D341Med (cell line): Measurements from ENCODE around the gene SDK1.

ENCODE experiments used
- DNase-seq: peaks from one replicate; pipeline ENCODE4 v3.0.0; 2012; ENCODE audit warnings: low spot score

SDK1 gene

DNA sequence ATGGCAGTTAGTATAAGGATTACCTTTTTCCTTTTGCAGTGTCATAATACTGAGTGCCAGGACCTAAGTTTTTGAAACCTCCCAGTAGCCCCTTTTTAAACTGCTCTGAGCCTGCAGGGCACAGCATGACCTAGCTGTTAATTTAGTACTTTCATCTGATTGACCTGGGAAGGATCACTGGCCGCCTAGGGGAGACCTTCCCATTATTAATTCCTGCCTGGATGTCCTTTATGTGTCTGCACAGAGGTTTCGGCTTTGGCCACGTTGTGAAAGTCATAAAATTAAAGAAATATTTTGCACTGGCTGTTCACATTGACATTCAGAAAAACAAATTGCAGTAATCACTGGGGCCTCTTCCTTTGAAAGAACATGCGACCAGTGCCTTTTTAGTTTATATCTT, 290.2 kb downstream of the SDK1 start:
- no peak for DNase-seq

DNA sequence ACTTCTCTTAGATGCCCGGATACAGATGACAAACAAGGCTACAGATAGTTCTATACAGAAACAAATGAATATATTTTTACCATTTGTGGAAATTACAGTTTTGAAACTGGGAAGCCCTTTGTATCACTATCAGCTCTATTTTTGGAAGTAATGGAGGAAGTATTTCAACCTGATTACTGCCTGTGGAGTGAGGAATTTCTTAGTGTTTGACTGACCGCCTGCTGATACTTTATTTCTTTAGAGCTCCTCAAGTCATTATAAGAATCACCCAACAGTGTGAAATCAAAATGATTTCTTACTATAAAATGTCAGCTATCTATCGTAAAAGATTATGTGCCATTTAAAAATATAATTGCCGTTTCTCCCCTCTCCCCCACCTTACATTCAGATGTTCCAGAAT, 290.9 kb downstream of the SDK1 start:
- no peak for DNase-seq

DNA sequence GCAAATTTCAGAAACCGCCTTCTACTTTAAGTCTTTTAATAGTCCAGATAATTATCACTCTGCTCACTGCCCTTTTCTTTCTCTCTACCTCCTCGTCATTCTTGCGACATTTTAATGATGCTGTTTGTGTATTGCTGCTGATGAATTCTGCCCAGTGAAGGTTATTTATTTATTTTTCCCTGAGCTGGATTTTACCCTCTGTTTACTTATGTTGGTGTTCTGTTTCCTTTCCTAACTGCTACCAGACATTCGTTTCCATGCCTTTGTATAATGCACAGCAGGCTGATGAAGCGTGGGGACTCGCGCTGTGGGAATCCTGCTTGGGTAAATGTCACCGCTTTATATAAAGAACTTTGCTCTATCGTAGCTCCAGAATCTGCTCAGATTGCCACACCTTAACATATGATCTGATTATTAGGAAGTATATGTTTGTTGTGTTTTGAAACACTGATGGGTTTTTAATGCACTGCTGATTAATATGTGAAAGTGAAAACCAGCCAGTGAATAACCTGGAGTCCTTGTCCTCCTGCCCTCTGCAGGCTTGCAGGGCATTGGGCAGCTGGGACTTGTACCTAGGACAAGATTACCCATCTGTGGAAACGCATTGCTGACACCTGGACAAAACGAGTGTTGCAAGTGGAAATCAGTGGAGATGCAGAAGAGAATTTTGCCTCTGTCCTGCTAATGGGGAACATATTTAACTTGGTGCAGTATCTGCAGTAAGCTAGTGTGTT, 291.5 kb downstream of the SDK1 start:
- no peak for DNase-seq

DNA sequence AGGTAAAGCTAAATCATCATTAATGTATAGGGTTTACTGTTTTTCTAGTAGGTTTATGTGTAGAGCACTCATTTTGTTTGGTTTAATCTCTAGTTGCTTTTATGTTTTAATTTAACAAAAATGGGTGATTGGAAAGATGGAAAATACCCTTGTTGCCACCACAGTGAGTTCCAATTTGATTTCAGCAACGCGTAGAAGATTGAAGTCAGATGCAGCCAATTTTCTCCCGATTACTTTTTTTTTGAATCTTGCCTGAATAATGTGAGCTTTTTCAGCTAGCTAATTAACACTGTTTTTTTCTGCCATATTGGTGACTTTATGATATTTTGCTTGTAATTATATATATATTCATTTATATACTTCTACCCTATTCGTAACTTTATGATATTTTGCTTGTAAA, 293.8 kb downstream of the SDK1 start:
- DNase-seq, result no peak

DNA sequence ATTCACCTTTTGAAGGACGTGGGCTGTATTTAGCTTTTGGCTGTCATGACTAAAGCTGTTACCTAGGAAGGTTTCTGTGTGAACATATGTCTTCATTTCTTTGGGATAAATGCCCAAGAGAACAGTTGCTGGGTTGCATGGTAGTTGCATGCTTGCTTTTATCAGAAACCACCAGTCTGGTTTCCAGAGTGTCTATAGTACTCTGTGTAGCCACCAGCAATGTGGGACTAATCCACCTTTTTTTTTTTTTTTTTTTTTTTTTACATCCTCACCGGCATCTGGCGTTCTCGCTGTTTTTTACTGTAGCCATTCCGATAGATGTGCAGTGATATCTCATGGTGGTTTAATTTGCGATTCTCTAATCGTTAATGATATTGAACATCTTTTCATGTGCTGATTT, 297.8 kb downstream of the SDK1 start:
- no peak for DNase-seq

DNA sequence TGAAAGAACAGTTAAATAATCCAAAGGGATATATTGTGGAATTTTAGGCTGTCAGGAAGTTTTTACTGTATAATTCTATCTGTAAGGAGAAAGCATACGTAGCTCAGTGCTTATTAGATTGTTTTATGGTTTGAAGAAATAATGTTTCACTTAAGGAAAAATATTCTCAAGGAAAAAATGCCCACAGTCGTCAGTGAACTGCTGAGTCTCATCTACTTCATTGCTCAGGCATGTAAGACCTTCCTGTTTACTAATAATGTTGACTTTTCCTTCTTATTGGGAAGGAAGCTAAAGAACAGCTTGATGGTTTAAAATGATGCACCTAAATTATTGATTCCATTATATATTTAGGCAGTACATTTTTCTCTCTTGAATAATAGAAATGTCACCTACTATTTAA, 304.2 kb downstream of the SDK1 start:
- no peak for DNase-seq

DNA sequence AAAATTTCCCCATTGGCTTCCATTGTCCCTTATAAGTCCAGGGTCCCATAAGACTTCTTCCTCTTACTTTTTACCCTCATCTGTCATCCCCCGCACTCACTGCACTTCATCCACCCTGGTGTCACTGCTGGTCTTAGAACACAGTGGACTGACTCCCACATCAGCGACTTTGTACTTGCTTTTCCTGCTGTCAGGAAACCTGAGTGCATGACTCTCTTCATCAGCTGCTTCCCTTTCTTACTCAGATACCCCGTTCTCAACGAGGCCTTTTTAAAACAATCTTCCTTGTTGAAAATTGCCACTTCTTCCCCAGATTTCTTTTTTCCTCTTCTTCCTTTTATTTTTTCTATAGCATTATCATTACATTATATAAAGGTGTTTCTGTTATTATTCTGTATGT, 305.4 kb downstream of the SDK1 start:
- DNase-seq, result no peak

DNA sequence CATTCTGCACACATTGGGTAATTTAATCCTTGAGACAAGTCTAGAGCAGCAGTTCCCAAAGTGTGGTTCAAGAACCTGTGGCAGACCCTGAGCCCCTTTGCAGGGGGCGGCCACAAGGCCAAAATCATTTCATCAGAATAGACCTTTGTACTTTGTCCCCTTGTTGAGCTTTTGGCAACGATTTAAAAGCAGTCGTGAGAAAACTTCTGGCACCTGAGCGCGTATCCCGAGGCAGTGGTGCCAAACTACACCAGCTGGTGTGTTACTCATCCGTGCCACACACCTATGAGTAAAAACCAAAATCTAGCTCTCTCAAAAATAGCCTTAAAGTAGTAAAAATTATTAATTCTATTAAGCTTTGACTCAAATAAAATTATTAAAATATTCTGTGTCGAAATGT, 306.8 kb downstream of the SDK1 start:
- DNase-seq, result no peak

DNA sequence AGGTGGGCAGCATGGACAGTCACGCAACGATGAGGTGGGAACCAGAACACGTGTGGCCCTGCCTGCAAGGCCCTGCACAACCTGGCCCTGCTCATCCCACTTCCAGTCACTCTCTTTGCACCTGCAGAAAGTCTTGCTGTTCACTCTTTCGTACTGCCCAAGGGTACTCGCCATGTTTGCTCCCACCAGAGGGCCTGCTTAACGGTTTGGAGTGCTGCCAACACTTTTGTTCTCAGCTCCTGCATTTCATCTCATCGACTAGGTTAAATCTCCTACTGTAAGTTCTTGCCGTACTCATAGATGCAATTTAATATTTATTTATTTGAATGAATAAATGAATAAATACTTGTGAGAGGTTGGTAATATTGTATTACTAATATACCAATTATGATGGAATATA, 315.3 kb downstream of the SDK1 start:
- DNase-seq, result no peak

DNA sequence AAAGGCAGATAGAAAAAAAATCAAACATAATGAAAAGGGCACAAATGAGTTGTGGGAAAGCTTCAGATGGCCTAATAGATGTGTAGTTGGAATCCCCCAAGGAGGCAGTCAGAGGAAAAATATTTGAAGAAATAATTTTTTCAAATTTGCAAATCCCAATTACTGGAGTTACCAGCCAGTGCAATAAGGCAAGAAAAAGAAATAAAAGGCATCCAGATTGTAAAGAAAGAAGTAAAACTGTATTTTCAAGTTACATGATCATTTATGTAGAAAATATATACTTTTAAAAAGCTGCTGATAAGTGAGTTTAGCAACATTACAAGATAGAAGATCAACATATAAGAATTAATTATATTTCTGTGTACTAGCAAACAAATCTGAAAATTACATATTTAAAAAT, 329.0 kb downstream of the SDK1 start:
- DNase-seq, result no peak

DNA sequence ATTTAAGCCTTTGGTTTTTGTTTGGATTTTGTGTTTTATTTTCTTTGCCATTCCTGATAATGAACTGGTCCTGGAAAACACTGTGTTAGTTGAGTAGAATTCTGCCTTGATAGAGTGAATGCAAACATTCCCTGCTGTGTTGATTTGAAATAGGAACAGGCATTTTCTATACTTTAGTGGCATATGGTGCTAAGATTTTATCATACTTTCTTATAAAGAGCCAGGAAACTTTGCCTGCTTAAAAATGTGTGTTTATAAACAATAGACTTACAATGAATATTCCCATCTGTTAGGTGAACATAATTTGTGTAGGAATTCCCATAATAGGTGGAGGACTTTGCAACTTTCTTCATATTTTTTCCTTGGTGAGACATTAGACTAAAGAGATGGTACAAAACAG, 333.3 kb downstream of the SDK1 start:
- no peak for DNase-seq

DNA sequence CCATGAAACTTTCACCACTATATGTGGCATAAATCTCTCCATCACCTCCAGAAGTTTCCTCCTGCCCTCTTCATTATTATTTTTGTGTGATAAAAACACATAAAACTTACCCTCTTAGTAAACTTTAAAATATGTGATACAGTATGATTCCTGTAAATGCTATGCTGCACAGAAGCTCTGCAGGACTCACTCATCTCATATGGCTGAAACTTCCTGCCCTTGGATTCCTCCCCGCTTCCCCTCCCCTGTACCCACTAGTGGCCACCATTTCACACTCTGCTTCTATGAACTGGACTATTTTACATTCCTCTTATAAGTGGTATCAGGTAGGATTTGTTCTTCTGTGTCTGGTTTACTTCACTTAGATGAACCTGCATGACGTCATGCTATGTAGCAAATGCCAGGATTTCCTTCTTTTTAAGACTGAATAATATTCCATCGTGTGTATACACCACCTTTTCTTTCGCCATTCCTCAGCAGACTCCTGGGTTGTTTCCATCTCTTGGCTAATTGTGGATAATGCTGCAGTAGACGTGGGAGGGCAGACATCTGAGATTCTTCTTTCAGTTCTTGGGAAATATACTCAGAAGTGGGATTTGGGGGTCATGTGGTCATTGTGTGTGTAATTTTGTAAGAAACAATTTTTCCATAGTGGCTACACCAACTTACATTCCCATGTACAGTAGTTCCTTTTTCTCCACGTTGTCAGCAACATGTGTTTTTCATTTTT, 335.2 kb downstream of the SDK1 start:
- no peak for DNase-seq

DNA sequence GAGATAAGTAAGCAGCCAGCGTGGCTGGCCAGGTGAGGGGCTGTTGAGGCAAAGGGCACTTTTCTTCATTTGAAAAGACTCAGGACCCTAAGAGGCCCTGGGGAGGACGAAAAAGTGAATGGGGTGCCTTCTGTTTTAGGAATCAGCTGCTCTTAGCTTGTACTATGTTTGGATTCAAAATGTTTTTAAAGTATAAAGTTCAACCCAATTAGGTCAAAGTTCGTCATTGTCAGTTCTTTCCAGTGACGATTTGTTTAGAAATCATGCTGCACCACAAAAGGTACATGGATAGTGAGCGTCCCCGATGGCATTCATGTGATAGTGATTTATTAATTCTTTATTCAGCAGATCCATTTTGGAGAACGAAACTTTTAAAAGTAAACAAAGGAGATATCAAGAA, 338.2 kb downstream of the SDK1 start:
- no peak for DNase-seq

DNA sequence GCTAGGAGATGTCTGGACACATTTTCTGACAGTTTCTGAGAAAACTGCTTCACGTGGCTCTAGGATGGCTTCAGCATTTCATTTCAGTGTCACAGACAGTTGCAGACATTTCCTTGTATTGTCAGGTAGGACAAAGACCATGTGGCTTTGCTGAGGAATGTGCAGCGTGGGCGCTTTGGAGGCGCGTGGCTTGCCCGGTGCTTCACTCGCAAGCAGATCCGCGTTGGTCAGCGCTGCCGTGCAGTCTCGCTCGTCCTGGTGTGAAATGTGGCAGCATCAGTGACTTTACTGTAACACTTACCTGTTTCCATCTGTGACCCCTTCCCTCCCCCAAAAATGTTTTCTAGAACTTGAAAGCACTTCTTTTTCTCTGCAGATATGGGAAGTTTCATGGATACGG, 340.5 kb downstream of the SDK1 start:
- no peak for DNase-seq

DNA sequence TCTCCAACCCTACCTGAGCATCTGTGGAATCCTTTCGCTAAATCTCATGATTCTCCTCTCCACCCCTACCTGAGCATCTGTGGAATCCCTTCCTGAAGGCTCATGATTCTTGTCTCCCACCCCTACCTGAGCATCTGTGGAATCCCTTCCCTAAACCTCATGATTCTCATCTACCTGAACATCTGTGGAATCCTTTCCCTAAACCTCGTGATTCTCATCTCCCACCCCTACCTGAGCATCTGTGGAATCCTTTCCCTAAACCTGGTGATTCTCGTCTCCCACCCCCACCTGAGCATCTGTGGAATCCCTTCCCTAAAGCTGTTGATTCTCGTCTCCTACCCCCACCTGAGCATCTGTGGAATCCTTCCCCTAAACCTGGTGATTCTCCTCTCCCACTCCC, 342.0 kb downstream of the SDK1 start:
- no peak for DNase-seq

DNA sequence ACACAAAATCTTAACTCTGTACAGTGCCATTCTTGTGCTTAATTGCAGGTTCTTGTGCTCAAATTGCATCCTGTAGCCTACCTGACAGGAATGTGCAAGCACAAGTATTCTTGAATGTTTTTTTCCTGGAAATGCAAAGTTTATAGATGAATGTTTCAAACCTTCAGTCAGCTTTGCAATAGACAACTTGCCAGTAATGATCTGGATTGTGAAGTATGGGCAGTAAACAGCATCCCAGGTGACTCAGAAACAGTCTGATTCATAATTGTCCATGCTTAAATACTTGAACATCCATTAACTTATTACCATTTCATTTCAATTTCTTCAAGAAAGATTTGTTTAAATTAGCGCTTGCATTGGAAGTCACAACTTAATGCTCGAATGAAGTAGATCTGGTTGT, 347.2 kb downstream of the SDK1 start:
- no peak for DNase-seq

DNA sequence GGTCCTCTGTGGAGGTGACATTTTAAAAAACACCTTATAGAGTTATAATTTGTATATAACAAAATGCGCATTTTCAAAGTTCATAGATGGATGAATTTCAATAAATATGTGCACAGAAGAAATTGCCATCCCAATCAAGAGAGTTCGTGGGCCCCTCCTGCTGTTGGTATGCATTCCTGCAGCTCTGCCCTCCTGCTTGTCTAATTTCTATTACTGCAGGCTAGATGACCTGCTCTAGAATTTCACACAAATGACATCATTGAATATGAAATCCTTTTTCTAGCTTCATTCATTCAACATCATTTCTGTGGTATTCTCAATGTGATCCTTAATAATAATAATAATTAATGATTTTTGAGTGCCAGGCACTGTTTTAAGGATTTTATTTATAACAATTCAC, 348.2 kb downstream of the SDK1 start:
- no peak for DNase-seq

DNA sequence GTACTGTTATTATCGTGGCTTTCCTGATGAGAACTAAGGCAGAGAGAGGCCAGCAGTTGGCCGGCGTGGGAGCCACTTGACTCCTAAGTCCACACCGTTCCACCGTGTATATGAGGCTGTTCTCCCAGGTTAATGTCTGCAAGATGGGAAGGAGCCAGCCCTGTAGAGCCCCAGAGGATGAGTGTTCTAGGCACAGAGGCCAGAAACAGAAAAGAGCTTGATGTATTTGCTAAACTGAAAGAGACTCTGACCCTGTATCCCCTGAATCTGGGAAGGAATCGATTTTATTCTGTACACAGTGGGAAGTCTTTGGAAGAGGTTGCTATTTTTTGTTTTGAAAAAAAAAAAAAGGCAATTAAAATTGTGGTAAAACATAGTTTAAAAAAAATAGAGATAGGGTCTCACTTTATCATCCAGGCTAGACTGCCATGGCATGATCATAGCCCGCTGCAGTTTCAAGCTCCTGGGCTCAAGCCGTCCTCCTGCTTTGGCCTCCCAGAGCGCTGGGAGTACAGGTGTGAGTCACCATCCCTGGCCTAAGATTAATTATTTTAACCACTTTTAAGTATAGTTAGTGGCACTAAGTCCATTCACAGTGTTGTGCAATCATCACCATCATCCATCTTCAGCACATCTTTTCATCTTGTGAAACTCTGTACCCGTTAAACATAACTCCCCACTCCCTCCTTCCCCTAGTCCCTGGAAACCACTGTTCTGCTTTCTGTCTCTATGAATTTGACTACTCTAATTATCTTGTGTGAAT, 348.8 kb downstream of the SDK1 start:
- no peak for DNase-seq

DNA sequence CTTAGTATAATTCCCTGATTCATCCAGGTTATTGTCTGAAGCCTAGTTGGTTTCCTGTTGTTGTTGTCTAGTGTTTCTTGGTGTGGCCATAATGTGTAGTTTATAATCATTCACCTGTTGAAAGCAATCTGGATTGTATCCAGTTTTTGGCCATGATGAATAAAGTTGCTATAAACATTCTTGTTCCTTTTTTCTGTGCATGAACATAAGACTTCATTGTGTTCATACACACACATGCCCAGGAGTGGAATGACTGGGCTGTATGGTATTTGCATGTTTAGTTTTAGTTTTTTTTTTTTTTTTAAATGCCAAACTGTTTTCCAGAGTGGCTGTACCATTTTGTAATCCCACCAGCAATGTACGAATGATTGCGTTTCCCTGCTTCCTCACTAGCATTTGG, 349.8 kb downstream of the SDK1 start:
- DNase-seq, result no peak

DNA sequence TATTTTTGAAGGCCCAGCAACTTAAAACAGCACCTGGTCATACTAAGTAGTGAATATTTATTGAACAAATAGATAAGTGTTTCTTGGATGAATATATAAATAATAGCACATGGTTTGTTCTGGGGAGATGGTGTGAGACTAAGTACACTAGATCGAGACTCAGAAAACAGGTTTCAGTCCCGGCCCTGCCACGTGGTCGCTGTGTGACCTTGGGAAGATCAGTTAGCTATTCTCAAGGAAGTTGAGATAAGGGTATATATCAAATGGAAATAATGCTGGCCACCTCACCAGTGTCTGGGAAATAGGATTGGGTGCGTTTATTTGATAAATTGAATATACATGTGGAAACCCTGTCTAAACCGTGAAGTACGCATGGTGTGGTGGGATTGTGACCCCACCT, 354.6 kb downstream of the SDK1 start:
- DNase-seq, result no peak

DNA sequence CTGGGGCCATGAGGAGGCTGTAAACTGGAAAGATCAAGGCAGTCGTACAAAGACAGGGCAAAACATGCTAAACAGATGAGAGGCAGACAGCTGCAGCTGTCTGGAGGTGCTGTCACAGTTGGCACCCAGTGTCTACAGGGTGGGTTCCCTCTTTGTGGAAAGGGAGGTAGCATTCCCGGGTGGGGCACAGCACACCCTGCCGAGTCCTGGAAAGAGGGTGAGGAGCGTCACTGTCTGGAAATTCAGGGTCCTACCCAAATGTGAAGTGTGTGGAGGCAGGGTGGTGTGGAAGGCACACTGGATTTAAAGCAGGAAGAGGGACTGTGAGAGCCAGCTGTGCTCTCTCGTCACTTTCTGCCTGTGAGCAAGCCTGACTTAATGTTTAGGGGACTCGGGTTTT, 356.2 kb downstream of the SDK1 start:
- DNase-seq, result no peak

DNA sequence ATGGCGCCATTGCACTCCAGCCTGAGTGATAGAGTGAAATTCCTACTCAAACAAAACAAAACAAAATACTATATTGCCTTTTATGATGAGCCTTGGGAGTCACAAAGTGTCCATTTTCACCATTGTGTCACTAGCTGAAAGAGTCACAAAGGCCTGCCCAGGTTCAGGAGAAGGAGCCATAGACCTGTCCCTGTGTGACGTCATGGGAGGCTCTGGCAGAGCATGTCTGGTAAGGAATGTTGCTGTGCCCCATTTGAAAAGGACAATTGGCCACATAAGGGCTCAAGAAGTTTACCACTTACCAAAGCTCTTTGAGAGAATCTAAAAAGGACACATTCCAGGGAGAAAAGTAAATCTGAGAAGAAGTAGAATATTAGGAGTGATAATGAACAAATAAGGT, 367.7 kb downstream of the SDK1 start:
- no peak for DNase-seq

DNA sequence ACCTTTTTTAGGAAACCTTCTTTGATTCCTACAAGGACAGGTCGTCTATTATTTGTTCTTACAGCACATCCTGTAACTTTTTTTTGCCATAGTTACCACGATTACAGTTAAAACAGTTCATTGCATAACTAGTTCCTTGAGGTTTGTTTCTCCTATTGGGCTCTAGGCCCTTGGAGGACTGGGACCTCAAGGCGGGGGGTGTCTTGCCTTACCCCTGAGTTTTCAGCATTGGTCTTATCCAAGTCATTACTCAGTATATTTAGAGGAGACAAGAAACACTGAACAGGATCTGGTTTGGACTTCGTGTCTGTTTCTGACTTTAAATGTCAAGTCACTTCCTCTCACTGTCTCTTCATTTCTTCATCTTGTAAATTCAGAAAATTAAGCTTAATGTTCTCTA, 369.8 kb downstream of the SDK1 start:
- no peak for DNase-seq
